Measurements from ENCODE around the gene RNF213. TPM values are rescaled to one million over a fixed set of nuclear protein-coding genes. Genes with fewer than 3 reads are reported as not detected.
"Not testable (repeated sequence)": the region's sequence is repeated elsewhere in the genome, so short reads cannot be mapped to it uniquely, and the experiment has no call there.

Gene RNF213
- total and polyA plus RNA-seq, 10 donors: 36.7 to 481 (median 337) TPM

DNA sequence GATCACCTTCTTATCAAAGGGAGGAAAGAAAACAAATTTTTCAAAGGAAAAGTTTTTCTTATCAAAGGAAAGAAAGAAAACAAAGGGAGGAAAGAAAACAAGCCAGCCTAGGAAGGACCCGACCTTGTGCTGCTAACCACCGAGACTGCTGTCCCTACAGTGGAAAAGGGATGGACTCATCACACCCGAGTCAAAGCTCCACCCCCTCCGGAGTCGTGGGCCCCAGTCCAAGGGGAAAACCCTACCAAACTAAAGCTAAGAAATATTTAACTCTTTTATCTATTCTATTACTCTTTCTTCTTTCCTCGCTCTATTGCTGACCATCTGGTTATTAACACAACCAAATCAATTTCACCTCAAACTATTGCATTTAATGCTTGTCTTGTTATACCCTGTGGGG is 148.2 kb downstream of the RNF213 start:
- intact Hi-C loops (cut with DNase I; ENCODE audit: low total_unique reads): no loop called here
- 9 to 17% (median 12%) methylated on average over 6 of the region's 6 CpGs for WGBS, 5 donors
- no peak for DNase-seq
- Histone ChIP-seq H3K4me3 (no peak overlapping the region), H3K36me3 (no peaks in the 10 kb centered on the region), H3K27me3 (replicated peaks in 1 of 7) (peaks cover 0 to 14% (median 0%) of the 10 kb centered on the region in 7 donors), H3K9me3 (no peaks in the 10 kb centered on the region), H3K27ac (peak overlapping the region in 7 of 8 donors; percentile 21 to 67 (median 49)), H3K4me1 (peaks cover 0 to 18% (median 7%) of the 10 kb centered on the region in 6 donors)
- no peak for TF ChIP-seq POLR2A (IDR thresholded peaks at IDR 0.05)
- TF ChIP-seq, protein P1, sequence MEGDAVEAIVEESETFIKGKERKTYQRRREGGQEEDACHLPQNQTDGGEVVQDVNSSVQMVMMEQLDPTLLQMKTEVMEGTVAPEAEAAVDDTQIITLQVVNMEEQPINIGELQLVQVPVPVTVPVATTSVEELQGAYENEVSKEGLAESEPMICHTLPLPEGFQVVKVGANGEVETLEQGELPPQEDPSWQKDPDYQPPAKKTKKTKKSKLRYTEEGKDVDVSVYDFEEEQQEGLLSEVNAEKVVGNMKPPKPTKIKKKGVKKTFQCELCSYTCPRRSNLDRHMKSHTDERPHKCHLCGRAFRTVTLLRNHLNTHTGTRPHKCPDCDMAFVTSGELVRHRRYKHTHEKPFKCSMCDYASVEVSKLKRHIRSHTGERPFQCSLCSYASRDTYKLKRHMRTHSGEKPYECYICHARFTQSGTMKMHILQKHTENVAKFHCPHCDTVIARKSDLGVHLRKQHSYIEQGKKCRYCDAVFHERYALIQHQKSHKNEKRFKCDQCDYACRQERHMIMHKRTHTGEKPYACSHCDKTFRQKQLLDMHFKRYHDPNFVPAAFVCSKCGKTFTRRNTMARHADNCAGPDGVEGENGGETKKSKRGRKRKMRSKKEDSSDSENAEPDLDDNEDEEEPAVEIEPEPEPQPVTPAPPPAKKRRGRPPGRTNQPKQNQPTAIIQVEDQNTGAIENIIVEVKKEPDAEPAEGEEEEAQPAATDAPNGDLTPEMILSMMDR (IDR thresholded peaks at IDR 0.05 in 8 of 11, conservative IDR thresholded peaks at IDR 0.05 in 3 of 11): no peak
- peak in 2 of 3 donors; percentile 44 to 66 for TF ChIP-seq POLR2AphosphoS5 (IDR thresholded peaks at IDR 0.05)

DNA sequence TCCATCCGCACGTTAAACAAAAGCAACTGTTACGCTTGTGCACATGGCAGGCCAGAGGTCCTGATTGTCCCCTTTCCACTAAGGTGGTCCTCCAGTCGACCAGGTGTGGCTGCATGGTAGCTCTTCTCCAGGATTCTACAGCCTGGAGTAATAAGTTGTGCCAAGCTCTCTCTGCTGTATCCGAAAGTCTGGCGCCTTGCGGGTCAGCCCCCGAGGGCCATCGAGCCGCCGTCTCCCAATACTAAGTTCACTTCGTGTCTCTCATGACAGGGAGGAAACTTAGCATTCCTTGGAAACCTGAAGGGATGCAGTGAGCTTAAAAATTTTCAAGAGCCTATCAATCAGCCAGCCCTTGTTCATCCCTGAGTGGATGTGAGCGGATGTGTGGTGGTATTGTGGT is 149.0 kb downstream of the RNF213 start:
- no peak for DNase-seq
- intact Hi-C loops (cut with DNase I; ENCODE audit: low total_unique reads): no loop called here
- H3K4me3 ChIP-seq: no peak overlapping the region
- peak overlapping the region in 1 of 8 donors; percentile 48 for H3K27ac ChIP-seq
- H3K27me3 ChIP-seq (replicated peaks in 1 of 7): peaks cover 0 to 19% (median 0%) of the 10 kb centered on the region in 7 donors
- no peaks in the 10 kb centered on the region for H3K9me3 ChIP-seq
- peaks cover 0 to 25% (median 13%) of the 10 kb centered on the region in 6 donors for H3K4me1 ChIP-seq
- 87 to 92% (median 89%) methylated on average over 13 of the region's 13 CpGs for WGBS, 5 donors
- H3K36me3 ChIP-seq: no peaks in the 10 kb centered on the region
- TF ChIP-seq POLR2A (IDR thresholded peaks at IDR 0.05): no peak
- TF ChIP-seq POLR2AphosphoS5 (IDR thresholded peaks at IDR 0.05): no peak
- TF ChIP-seq, protein P1 (IDR thresholded peaks at IDR 0.05 in 8 of 11, conservative IDR thresholded peaks at IDR 0.05 in 3 of 11): no peak

DNA sequence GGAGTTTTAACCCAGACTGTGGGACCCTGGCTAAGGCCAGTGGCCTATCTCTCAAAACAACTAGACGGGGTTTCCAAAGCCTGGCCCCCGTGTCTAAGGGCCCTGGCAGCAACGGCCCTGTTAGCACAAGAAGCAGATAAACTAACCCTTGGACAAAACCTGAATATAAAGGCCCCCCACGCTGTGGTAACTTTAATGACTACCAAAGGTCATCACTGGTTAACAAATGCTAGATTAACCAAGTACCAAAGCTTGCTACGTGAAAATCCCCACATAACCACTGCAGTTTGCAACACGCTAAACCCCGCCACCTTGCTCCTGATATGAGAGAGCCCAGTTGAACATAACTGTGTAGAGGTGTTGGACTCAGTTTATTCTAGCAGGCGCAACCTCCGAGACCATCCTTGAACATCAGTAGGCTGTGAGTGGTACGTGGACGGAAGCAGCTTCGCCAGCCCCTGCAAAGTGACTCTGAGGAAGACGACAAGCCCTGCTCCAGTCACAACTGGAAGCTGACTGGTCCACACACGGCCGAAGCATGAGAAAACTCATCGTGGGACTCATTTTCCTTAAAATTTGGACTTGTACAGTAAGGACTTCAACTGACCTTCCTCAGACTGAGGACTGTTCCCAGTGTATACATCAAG is 149.9 kb downstream of the RNF213 start:
- 79 to 87% (median 81%) methylated on average over 15 to 16 of the region's 16 CpGs for WGBS, 5 donors
- H3K4me3 ChIP-seq; H3K36me3 ChIP-seq; H3K9me3 ChIP-seq; DNase-seq; intact Hi-C loops (cut with DNase I; ENCODE audit: low total_unique reads); H3K27ac ChIP-seq: not testable (repeated sequence)
- Histone ChIP-seq H3K27me3 (replicated peaks in 1 of 7) (peaks cover 0 to 22% (median 0%) of the 10 kb centered on the region in 7 donors), H3K4me1 (peaks cover 0 to 30% (median 17%) of the 10 kb centered on the region in 6 donors)

DNA sequence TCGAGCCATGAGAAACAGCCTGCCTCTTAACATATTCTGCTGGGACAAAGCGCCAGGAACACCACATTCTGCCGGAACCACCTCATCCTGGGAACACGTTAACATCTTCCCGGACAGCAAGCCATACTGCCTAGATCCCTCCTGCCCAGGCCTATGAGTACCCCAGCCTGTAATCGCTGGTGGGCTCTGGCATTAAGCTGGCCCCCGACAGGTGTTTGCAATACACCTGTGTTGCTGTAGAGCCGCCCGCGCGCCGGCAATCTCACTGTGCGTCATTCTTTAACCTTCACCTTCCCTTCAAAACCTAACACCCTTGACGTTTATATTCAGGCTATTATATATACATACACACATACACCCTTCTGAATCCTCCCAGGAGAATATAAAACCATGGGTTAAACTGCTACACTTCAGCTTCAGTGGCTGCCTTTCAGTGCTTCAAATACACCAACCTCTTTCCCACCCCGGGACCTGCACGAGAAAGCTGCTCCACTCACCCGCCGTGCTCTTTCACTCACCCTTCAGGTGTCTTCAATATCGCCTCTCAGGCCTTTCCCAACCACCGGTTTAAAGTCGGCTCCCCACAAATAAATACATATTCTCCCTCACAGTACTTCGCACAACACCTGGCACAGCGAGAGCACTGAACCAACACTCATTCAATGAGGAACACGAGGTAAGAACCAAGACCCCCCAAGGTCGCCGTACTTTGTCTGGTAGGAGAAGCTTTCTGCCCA is 153.3 kb downstream of the RNF213 start:
- no peaks in the 10 kb centered on the region for H3K9me3 ChIP-seq
- no peak for DNase-seq
- H3K27ac ChIP-seq: peak overlapping the region in 4 of 8 donors; percentile 36 to 94 (median 93)
- 43 to 54% (median 44%) methylated on average over 26 of the region's 26 CpGs for WGBS, 5 donors
- no peak for TF ChIP-seq POLR2A (IDR thresholded peaks at IDR 0.05)
- TF ChIP-seq POLR2AphosphoS5 (IDR thresholded peaks at IDR 0.05): no peak
- TF ChIP-seq, protein P1 (IDR thresholded peaks at IDR 0.05 in 8 of 11, conservative IDR thresholded peaks at IDR 0.05 in 3 of 11): no peak
- peaks cover 8 to 51% (median 32%) of the 10 kb centered on the region in 6 donors for H3K4me1 ChIP-seq
- peak overlapping the region; percentile 67 to 91 (median 80) for H3K4me3 ChIP-seq
- H3K36me3 ChIP-seq: peaks cover 0 to 21% (median 10%) of the 10 kb centered on the region in 6 donors
- peaks cover 0 to 19% (median 0%) of the 10 kb centered on the region in 7 donors for H3K27me3 ChIP-seq (replicated peaks in 1 of 7)
- intact Hi-C loops (cut with DNase I; ENCODE audit: low total_unique reads): no loop called here
